Lung microvascular endothelial cell (primary cell): Measurements from ENCODE around the gene NLRP5. TPM values are rescaled to one million over a fixed set of nuclear protein-coding genes. Genes with fewer than 3 reads are reported as not detected.
A peak's percentile ranks its signal among the peaks of the same experiment; 100 is the strongest.

ENCODE experiments used
- DNase-seq, 2 donors: peaks; one replicate each; pipeline versions ENCODE4 v3.0.0 to v3.0.0-alpha.2; 2010; ENCODE audit warnings: low read depth in 2 of 2
- total RNA-seq: library from RNA; depleted of rRNA; stranded (reverse); fragments of >200 nt; gene quantifications from 2 replicates; pipeline ENCODE4 v1.2.1, GENCODE V29; 2014

Gene NLRP5
- total RNA-seq, 1 donor from 2014 or later = not detected

GRCh38 chr19:56071151-56071550, 84.6 kb downstream of the NLRP5 start:
- no peak for DNase-seq

GRCh38 chr19:56076498-56076897, 89.9 kb downstream of the NLRP5 start:
- DNase-seq = peak; percentile 62 to 64

GRCh38 chr19:56079609-56080008, 93.0 kb downstream of the NLRP5 start:
- DNase-seq = no peak

GRCh38 chr19:56080669-56081401, 94.3 kb downstream of the NLRP5 start:
- DNase-seq = peak; percentile 80

GRCh38 chr19:56083668-56084067, 97.1 kb downstream of the NLRP5 start:
- no peak for DNase-seq

- no peak for DNase-seq
Measured at GRCh38 chr19:56084835-56085536, 98.4 kb downstream of the NLRP5 start.

- DNase-seq = no peak
Measured at GRCh38 chr19:56085571-56086275, 99.1 kb downstream of the NLRP5 start.

- DNase-seq = no peak
Measured at GRCh38 chr19:56086671-56087430, 100.3 kb downstream of the NLRP5 start.

GRCh38 chr19:56087647-56088496, 101.3 kb downstream of the NLRP5 start:
- DNase-seq = no peak

GRCh38 chr19:56088497-56089215, 102.1 kb downstream of the NLRP5 start:
- DNase-seq = no peak

GRCh38 chr19:56089344-56089743, 102.8 kb downstream of the NLRP5 start:
- DNase-seq = no peak

GRCh38 chr19:56091066-56091490, 104.5 kb downstream of the NLRP5 start:
- no peak for DNase-seq

GRCh38 chr19:56091751-56092546, 105.4 kb downstream of the NLRP5 start:
- no peak for DNase-seq

GRCh38 chr19:56092685-56093631, 106.4 kb downstream of the NLRP5 start:
- DNase-seq = no peak

GRCh38 chr19:56094449-56094848, 107.9 kb downstream of the NLRP5 start:
- no peak for DNase-seq

GRCh38 chr19:56096665-56097064, 110.1 kb downstream of the NLRP5 start:
- DNase-seq = no peak

GRCh38 chr19:56097306-56097705, 110.7 kb downstream of the NLRP5 start:
- DNase-seq = peak in 1 of 2 donors; percentile 83

GRCh38 chr19:56097776-56098175, 111.2 kb downstream of the NLRP5 start:
- no peak for DNase-seq
